Regular cardiac myocyte (primary cell): ENCODE results near the gene OTOGL. TPM values are rescaled to one million over a fixed set of nuclear protein-coding genes. Genes with fewer than 3 reads are reported as not detected.

Source experiments
- total RNA-seq: library from RNA; depleted of rRNA; stranded (reverse); fragments of >200 nt; gene quantifications from 2 replicates; pipeline ENCODE4 v1.2.3, GENCODE V29; 2014

OTOGL gene, protein sequence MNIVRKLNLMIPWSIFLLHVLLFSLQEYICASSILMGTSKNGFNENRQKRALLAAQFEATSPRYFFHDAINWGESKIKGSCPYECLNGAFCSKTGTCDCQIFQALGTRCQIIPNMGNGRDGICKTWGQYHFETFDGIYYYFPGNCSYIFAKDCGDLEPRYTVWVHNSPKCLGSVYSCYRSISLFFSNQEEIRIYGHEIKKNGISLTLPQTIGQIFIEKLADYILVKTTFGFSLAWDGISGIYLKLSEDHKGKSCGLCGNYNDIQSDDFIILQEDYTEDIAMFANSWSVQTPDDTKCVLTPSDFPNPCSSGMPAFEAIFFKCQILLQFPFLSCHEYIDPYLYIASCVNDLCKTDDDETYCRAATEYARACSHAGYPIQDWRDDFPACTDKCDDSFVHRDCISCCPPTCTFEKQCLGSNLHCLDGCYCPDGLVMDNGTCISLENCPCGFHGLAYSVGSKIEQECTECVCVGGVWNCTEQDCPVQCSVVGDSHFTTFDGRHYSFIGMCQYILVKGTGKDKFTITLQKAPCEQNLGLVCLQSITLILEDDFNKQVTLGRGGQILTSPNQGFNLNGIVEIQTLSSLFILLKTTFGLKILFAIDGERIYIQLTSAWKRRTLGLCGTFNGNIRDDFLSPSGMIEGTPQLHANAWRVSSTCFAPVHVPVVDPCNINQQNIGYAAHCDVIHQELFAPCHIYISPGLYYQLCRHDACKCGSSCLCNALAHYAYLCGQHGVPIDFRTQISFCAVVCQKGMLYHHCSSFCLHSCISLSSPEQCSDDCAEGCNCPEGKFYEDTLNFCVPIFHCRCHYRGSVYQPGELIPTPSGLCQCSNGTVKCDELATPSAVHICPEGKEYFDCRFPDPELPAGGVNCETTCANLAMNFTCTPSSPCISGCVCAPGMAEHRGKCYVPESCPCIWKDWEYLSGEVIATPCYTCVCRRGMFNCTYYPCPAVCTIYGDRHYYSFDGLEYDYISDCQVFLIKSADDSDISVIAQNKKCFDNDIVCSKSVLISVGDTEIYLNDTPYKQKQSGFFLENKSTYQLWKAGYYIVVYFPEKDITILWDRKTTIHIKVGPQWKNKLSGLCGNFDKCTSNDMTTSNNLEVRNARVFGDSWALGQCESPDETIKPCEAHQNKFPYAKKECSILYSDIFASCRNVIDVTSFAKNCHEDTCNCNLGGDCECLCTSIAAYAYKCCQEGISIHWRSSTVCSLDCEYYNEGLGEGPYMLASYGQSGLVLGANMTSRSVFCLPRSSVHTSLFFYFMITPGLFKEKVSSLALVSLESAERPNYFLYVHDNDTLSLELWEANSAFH (N-terminal part only)
- total RNA-seq: 0.19 and 0.28 TPM in 2 replicates

DNA sequence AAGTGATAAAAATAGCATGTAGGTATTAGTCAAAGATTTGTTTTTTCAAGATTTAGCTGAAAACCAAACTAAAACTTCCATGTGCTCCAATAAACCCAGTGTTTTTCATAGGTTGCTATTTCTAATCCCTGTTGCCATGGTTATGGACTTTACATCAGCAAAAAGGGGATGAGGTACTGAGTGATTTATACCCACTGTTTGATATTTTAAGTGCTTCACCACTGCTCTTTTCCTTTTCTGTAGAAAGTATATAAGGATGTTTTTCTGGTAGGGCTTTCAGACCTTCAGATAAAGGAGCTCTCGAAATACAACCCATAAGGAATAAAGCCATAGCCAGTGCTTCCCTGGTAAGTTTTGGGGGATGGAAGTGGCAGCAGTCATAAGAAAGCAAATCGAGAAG lies at the start of gene OTOGL:
Gene OTOGL, plus strand, starts transcription at position 279 of the 400 bp plus-strand sequence. CDS start 109,895 bp downstream, outside the sequence.

Other genes with a start within 250 kb of the OTOGL start
- 147 and 155 TPM in 2 replicates for gene PPP1R12A, start 164.4 kb upstream of the OTOGL start, total RNA-seq